Gastroesophageal sphincter (tissue), 4 donors: ENCODE measurements around the gene ST6GALNAC6. TPM values are rescaled to one million over a fixed set of nuclear protein-coding genes. Genes with fewer than 3 reads are reported as not detected.
A peak's percentile ranks its signal among the peaks of the same experiment; 100 is the strongest.
"Not testable (repeated sequence)": the region's sequence is repeated elsewhere in the genome, so short reads cannot be mapped to it uniquely, and the experiment has no call there.

Experiments used
- ATAC-seq: fragments of 150-250 bp; one replicate; pipeline ENCODE4 v1.9.1; 2016; ENCODE audit warnings: mild to moderate bottlenecking, moderate library complexity
- H3K27ac ChIP-seq, 4 donors: fragments of 200-600 bp; sonication (generic) in 3 of 4; 1 replicate in 3 of 4; 2 replicates in 1 of 4; pipeline ENCODE4 v1.5.1; 2016 to 2019
- H3K27me3 ChIP-seq: fragments of 200-600 bp; sonication (generic); one replicate; pipeline ENCODE4 v1.5.1; 2019
- H3K36me3 ChIP-seq, 2 donors: fragments of 200-600 bp; sonication (generic); one replicate each; pipeline ENCODE4 v1.5.1; 2019; ENCODE audit warnings: control low read depth in 1 of 2
- H3K4me1 ChIP-seq, 3 donors: fragments of 200-600 bp; sonication (generic); 1 replicate in 2 of 3; 2 replicates in 1 of 3; pipeline ENCODE4 v1.5.1; 2016 to 2019; ENCODE audit warnings: control low read depth in 2 of 3
- H3K4me3 ChIP-seq, 2 donors: fragments of 200-600 bp; sonication (generic); one replicate each; pipeline ENCODE4 v1.5.1; 2019; ENCODE audit warnings: mild to moderate bottlenecking in 1 of 2, moderate library complexity in 1 of 2
- H3K9me3 ChIP-seq, 3 donors: fragments of 200-600 bp; sonication (generic); one replicate each; pipeline ENCODE4 v1.5.1; 2017 to 2019; ENCODE audit warnings: control low read depth in 2 of 3
- CTCF ChIP-seq, 4 experiments: fragments of 200-600 bp in 2 of 4; fragments of 450-650 bp in 2 of 4; sonication (generic) in 1 of 4; IDR thresholded peaks; one replicate each; pipeline ENCODE4 v1.5.1; 2017 to 2019; ENCODE audit warnings: antibody characterized with exemption in 4 of 4, mild to moderate bottlenecking in 2 of 4, moderate library complexity in 2 of 4
- EP300 ChIP-seq: sonication (generic); formaldehyde crosslinking; IDR thresholded peaks from one replicate; pipeline ENCODE4 v1.6.1; 2017; ENCODE audit warnings: antibody characterized with exemption, mild to moderate bottlenecking
- POLR2A ChIP-seq, 2 donors: fragments of 450-650 bp; IDR thresholded peaks; one replicate each; pipeline ENCODE4 v1.6.1; 2017; ENCODE audit warnings: antibody characterized with exemption in 2 of 2, mild to moderate bottlenecking in 2 of 2, moderate library complexity in 1 of 2
- POLR2AphosphoS5 ChIP-seq: sonication (generic); formaldehyde crosslinking; IDR thresholded peaks from one replicate; pipeline ENCODE4 v1.6.1; 2017; ENCODE audit warnings: antibody characterized with exemption
- WGBS, 2 donors: methylation state at CpG; one replicate each; pipeline ENCODE4 v1.1.5; 2018; ENCODE audit warnings: low coverage in 1 of 2; 5-methylcytosine and 5-hydroxymethylcytosine counted together
- total RNA-seq, 4 donors: library from RNA; depleted of rRNA; stranded (reverse); fragments of >200 nt; gene quantifications; one replicate each; pipeline ENCODE4 v1.1.0, GENCODE V29; 2016

The ST6GALNAC6 gene
- total RNA-seq, 4 donors from 2014 or later, result 112 to 146 (median 132) TPM

GRCh38 chr9:127846443-127847177 lies 52.8 kb downstream of the ST6GALNAC6 start:
- no peak for TF ChIP-seq POLR2AphosphoS5
- TF ChIP-seq CTCF (IDR thresholded peaks at IDR 0.05), result no peak
- no peak for TF ChIP-seq EP300
- no peak for TF ChIP-seq POLR2A (IDR thresholded peaks at IDR 0.05)
- H3K4me3 ChIP-seq, result peak overlapping the region in 1 of 2 donors; percentile 68
- peak overlapping the region in 3 of 4 donors; percentile 62 to 74 (median 65) for H3K27ac ChIP-seq
- ATAC-seq, result peak; percentile 61
- peaks cover 0 to 6% (median 0%) of the 10 kb centered on the region in 3 donors for H3K9me3 ChIP-seq
- no CpG with 5 or more reads among the region's 18 CpGs for WGBS, 2 donors
- H3K27me3 ChIP-seq, result no peaks in the 10 kb centered on the region
- peaks cover 0 to 39% (median 10%) of the 10 kb centered on the region in 3 donors for H3K4me1 ChIP-seq
- H3K36me3 ChIP-seq, result peaks cover 0 to 27% of the 10 kb centered on the region in 2 donors

- H3K4me3 ChIP-seq, H3K9me3 ChIP-seq, H3K27me3 ChIP-seq, ATAC-seq: not testable (repeated sequence)
- H3K36me3 ChIP-seq, result peaks cover 0 to 25% of the 10 kb centered on the region in 2 donors
- H3K27ac ChIP-seq, result peak overlapping the region in 3 of 4 donors; percentile 62 to 74 (median 65)
- H3K4me1 ChIP-seq, result peaks cover 0 to 39% (median 8%) of the 10 kb centered on the region in 3 donors
- WGBS, 2 donors, result 75 to 97% methylated on average over 2 to 3 of the region's 4 CpGs
Measured at GRCh38 chr9:127845619-127846018, 53.8 kb downstream of the ST6GALNAC6 start.

- H3K27me3 ChIP-seq, result no peaks in the 10 kb centered on the region
- H3K4me3 ChIP-seq, result no peak overlapping the region
- TF ChIP-seq POLR2A (IDR thresholded peaks at IDR 0.05), result no peak
- TF ChIP-seq EP300, result no peak
- TF ChIP-seq CTCF (IDR thresholded peaks at IDR 0.05), result no peak
- peak; percentile 35 for TF ChIP-seq POLR2AphosphoS5
- ATAC-seq, result peak; percentile 23
- H3K36me3 ChIP-seq, result peaks cover 0 to 18% of the 10 kb centered on the region in 2 donors
- WGBS, 2 donors, result 52 to 74% methylated on average over 7 to 11 of the region's 16 CpGs
- H3K9me3 ChIP-seq, result peaks cover 0 to 6% (median 0%) of the 10 kb centered on the region in 3 donors
- H3K4me1 ChIP-seq, result peaks cover 0 to 44% (median 8%) of the 10 kb centered on the region in 3 donors
- H3K27ac ChIP-seq, result peak overlapping the region in 3 of 4 donors; percentile 62 to 74 (median 65)
Measured at GRCh38 chr9:127844821-127845359, 54.5 kb downstream of the ST6GALNAC6 start.

GRCh38 chr9:127841087-127841835 lies 58.1 kb downstream of the ST6GALNAC6 start:
- H3K9me3 ChIP-seq, result no peaks in the 10 kb centered on the region
- H3K27ac ChIP-seq, result peak overlapping the region in 3 of 4 donors; percentile 16 to 42 (median 32)
- H3K27me3 ChIP-seq, result no peaks in the 10 kb centered on the region
- ATAC-seq, result no peak
- TF ChIP-seq POLR2AphosphoS5, result no peak
- TF ChIP-seq EP300, result no peak
- no peak for TF ChIP-seq POLR2A (IDR thresholded peaks at IDR 0.05)
- TF ChIP-seq CTCF (IDR thresholded peaks at IDR 0.05), result no peak
- H3K4me3 ChIP-seq, result no peak overlapping the region
- WGBS, 2 donors, result 80 to 84% methylated on average over 6 to 8 of the region's 15 CpGs
- peaks cover 0 to 15% of the 10 kb centered on the region in 2 donors for H3K36me3 ChIP-seq
- peaks cover 0 to 61% (median 30%) of the 10 kb centered on the region in 3 donors for H3K4me1 ChIP-seq

- H3K4me3 ChIP-seq, result peak overlapping the region in 1 of 2 donors; percentile 18
Measured at GRCh38 chr9:127838375-127839078, 60.9 kb downstream of the ST6GALNAC6 start.

More at GRCh38 chr9:127838375-127839078, 60.9 kb downstream of the ST6GALNAC6 start:
- Histone ChIP-seq H3K9me3 (no peaks in the 10 kb centered on the region), H3K4me1 (peaks cover 0 to 71% (median 50%) of the 10 kb centered on the region in 3 donors), H3K36me3 (peaks cover 0 to 15% of the 10 kb centered on the region in 2 donors), H3K27me3 (no peaks in the 10 kb centered on the region), H3K27ac (peak overlapping the region; percentile 24 to 94 (median 84))
- TF ChIP-seq POLR2A (IDR thresholded peaks at IDR 0.05) (peak; percentile 37 to 53), POLR2AphosphoS5 (peak; percentile 85), CTCF (IDR thresholded peaks at IDR 0.05) (no peak)
- 30 to 38% methylated on average over 2 to 5 of the region's 18 CpGs for WGBS, 2 donors
- ATAC-seq, result peak; percentile 87
